CD4-positive, alpha-beta T cell treated with Interleukin-6 for 4 hours (primary cell): ENCODE measurements around the gene KLHL6.
A peak's percentile ranks its signal among the peaks of the same experiment; 100 is the strongest.
"Not testable (repeated sequence)": the region's sequence is repeated elsewhere in the genome, so short reads cannot be mapped to it uniquely, and the experiment has no call there.

ENCODE experiments used
- DNase-seq: peaks from one replicate; pipeline ENCODE4 v3.0.0-alpha.2; 2020; ENCODE audit warnings: mixed read lengths

The KLHL6 gene

GRCh38 chr3:183484431-183485075, 71.0 kb downstream of the KLHL6 start:
- DNase-seq: no peak

DNA sequence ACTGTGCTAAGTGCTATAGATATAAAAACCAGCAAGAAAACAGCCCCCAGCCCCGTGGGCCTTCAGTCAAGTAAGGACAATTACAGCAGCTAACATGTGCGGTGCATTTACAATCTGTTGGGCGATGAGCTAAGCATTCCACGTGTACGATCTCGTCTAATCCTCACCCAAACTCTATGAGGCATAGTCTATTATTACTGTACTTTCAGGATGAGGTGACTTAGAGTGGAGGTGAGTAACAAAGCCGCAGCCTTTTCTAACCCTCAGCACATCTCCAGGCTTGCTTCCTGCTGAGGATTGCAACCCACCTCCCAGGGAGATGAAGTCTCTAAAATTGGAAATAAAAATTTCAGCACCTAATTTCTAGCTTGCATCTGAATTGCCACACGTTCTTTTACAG, 73.9 kb downstream of the KLHL6 start:
- DNase-seq: no peak

DNA sequence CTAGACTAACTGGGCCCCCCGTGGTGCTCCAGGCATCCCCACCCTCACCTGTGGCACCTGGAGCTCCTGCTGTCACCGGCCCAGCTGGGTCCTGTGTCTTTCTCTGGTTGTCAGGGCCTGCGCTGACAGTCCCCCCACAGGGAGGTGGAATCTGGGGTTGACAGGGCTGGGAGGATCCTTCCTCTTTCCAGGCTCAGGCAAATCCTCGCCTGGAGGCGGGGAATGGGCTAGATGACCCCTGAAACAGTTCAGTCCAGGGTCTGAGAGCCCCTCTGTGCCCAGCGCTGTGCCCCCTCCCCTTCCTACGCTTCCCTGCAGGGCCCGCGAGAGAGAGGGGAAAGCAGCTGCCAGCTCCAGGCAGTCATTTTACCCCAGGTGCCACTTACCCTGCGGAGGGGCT, 77.0 kb downstream of the KLHL6 start:
- no peak for DNase-seq

- no peak for DNase-seq
Measured at GRCh38 chr3:183477801-183478456, 77.6 kb downstream of the KLHL6 start.

GRCh38 chr3:183475764-183476162, 79.7 kb downstream of the KLHL6 start:
- not testable (repeated sequence) for DNase-seq

- DNase-seq: no peak
Measured at GRCh38 chr3:183475016-183475763, 80.3 kb downstream of the KLHL6 start.

- DNase-seq: no peak
Measured at GRCh38 chr3:183473969-183474368, 81.5 kb downstream of the KLHL6 start.

DNA sequence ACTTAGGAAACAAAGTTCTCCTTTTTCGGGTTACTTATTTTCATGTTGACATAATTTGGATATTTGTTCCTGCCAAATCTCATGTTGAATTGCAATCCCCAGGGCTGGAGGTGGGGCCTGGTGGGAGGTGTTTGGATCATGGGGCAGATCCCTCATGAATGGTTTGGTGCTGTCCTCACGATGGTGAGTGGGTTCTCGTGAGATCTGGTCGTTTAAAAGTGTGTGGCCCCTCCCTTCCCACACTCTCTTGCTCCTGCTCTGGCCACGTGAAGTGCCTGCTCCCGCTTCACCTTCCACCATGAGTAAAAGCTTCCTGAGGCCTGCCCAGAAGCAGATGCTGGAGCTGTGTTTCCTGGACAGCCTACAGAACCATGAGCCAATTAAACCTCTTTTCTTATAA, 83.4 kb downstream of the KLHL6 start:
- no peak for DNase-seq

DNA sequence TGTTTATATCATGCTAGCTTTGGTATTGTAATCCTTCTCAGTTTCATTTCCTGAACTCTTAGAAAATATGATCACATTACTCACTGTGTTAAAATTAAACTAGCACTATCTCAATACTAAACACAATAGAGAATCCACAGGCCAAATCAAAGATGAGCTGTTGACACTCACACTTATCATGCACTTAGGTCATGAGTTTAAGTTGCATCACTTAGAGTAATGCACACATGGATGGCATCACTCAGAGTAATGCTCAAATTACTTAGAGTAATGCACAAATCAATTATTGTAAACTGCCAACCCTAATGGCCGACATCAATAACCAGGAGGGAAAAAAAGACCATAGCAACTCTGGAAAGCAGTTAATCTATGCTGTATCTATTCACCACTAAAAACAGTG, 87.1 kb downstream of the KLHL6 start:
- no peak for DNase-seq

DNA sequence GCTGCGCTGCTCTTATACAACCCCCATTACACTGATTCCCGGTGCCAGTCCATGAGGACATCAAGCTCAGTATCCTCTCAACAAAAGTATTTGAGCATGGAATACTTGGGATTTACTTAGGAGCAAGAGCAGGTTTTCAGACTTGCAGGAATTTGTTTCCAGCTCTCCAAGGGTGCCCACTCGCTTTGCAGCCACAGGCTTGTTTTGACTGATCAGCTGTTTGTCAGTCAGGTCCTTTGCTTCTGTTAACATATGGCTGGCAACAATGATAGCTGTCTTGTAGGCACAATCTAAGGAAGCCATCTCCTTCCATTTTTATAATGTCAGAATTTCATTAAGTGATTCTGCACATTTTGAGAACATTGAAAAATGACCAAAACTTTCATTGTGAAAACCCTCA, 88.9 kb downstream of the KLHL6 start:
- no peak for DNase-seq

GRCh38 chr3:183465710-183466109, 89.8 kb downstream of the KLHL6 start:
- DNase-seq: not testable (repeated sequence)

DNA sequence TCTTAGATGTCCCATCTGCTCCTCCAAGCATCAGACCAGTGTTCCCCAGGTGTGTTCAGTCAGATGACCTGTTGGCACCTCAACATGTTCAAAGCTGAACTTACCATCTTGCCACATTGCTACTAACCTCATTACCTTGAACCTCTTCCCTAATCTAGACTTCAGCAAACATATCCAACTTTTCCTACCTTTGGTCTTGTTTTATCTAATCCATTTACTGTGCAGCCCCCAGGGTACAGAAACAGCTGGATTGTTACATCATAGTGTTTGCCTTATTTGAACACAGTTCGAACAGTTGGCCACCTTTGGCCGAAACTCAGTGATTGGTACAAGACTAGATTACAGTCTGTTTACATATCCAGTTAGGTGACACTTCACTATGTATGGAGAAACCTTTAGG, 91.0 kb downstream of the KLHL6 start:
- DNase-seq: no peak

GRCh38 chr3:183460081-183461055, 95.1 kb downstream of the KLHL6 start:
- no peak for DNase-seq

DNA sequence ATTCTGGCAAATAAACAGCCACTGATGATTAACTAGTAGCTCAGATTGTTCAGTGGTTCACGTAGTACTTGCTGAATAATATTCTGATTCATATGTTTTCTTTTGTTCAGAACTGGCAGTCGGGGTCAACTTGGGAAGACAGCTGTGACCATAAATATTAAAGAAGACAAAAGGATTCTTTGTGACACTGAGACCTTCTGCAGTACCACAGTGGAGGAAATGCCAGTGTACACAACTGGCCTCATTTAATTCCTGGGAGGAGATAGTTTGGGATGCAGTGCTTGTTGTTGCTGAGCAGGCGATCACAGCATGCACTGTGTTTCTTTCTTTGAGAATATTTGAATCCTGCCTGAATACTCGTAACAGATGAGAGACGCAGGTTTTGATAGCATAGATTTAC, 100.4 kb downstream of the KLHL6 start:
- no peak for DNase-seq

GRCh38 chr3:183454064-183454463, 101.4 kb downstream of the KLHL6 start:
- DNase-seq: no peak

DNA sequence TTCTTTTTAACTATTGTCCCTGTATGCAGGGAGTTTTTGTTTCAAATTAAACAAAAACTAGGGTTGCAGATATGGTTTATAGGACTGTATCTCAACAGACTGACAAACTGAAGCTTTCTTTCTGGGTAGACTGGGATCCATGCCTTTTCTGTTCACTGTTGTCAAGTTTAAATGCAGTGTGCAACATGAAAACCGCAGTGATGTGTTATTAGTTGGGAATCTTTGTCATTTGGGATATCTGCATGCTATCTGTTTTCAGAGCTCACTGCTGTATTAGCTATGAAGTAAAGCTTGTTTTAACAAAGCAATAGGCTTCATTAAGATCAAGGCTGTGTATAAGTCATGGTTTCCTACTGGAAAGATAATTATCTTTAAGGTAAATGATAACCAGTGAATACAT, 105.7 kb downstream of the KLHL6 start:
- no peak for DNase-seq

DNA sequence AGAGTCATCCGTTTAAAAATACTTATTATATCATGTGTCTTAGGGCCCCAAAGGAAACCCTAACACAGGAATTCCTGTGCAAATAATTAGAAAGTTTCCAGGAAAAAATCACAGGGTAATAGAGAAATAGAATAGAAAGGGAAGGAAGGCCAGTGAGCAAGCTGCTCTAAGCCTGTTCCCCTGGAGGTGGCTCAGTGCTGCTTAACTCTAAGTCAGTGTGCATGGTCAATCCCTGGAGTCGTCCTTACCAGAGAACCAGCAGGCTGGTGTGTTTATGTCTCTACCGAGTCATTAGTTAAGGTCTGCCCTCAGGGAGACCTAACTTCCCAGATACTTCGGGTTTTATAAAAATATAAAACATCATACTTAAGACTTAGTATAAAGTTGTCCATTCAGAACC, 106.1 kb downstream of the KLHL6 start:
- no peak for DNase-seq

DNA sequence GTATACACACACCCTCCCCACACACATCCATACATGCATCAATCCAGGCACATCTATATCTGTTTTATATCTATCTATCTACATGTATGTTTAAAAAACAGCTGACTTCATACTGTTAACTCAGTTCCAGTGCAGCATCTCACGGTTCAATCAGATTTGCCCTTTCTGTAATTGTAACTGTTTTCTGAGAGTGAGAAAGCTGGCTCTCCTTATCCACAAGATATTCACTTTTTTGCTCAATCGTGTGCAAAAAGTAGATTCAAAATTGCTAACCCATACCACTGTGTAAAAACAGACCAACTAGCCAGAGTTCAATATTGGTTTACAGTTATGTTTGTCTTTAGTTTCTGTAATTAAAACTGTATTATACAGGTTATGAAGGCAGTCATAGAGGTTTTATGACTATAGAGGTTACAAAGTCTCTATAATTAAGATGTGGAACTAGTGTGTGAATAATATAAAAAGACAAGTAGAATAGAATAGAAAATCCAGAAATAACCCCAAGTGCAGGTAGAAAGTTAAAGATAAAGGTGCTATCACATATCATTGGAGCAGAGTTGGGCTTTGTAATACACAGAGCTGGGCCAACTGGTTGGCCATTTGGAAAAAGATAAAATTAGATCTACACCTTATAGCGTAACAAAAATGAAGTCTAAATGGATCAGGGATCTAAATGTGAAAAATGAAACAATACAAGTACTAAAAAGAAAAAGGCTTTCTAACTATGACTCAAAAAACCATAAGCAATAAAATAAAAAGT, 107.0 kb downstream of the KLHL6 start:
- DNase-seq: no peak

DNA sequence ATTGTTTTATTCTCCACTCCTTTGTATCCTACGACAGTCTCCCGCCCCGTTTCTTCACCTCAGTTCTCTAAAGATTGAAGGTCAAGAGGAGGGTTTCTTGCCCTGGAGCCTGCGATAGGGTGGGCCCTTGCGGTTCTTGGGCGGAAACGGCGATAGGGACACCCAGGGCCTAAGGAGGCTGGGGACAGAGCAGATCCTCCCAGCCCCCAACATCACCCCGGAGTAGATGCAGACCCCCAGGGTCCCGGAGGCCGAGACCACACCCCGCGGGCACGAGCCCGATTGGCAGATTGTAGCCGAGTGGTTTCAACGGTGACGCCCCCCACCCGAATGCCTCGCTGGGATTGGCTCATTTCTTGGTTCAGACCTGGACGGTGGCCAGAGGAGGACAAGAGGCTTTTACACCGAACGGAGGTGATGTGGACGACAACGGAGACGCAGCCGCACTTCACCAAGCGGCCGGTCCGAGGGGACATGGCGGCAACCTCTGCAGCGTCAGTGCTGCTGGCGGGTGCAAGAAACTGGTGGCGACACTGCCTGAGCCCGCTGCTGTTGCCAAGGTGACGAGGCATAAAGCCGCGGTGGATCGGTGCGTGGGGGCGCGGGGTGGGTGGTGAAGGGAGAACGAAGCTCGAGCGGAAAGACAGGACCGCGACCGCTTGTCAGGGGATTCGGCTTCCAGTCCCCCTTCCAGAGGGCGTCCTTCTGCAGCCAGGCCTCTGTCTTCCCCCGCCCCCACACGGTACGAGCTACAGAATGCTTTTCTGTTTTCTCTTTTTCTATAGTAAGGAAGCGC, 108.1 kb downstream of the KLHL6 start:
- DNase-seq: peak; percentile 62

DNA sequence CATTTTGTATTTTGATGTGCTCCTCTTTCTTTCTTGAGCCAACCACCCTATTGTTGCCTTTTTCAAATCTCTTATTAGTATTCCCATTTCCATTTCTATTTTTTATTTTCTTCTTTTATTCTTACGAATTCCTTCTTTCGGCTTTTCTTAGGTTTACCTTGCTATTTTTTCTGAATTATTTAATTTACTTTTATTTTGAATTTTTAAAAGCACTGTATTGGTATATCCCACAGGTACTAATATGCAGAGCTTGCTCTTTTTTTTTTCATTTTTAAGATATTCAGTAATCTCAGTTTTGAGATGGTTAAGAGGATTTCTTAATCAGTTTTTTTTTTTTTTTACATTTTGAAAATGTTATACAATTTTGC, 108.7 kb downstream of the KLHL6 start:
- DNase-seq: no peak

DNA sequence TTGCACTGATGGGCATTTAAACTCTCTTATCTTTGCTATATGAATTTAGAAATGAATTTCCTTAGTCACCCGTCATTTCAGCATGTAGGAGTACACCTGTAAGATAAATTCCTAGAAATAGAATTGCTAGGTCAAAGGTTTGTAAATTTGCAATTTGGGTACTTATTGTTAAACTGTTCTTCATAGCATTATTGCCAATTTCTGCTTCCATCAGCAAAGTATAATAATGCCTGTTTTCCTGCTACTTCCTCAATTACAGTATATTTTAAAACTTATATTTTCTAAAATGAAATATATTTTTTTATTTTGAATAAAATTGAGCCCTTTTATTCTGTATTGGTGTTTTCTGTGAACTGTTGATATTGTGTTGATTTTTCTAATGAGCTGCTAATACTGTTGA, 110.8 kb downstream of the KLHL6 start:
- DNase-seq: no peak
